ENCODE results near the gene UROC1. TPM values are rescaled to one million over a fixed set of nuclear protein-coding genes. Genes with fewer than 3 reads are reported as not detected.

UROC1 gene
- total and polyA plus RNA-seq, 4 donors = 0.01 to 0.21 (median 0.08) TPM

GRCh38 chr3:126518779-126519177, 1.2 kb upstream of the UROC1 start:
- Histone ChIP-seq H3K4me1 (ENCODE audit: control insufficient read depth in 5 of 5, insufficient read depth in 5 of 5, low read length in 5 of 5) (peaks cover 0 to under 1% (median 0%) of the 10 kb centered on the region in 5 donors), H3K9me3 (ENCODE audit: control insufficient read depth in 4 of 4, insufficient read depth in 3 of 4, low read length in 3 of 4) (no peaks in the 10 kb centered on the region), H3K9ac (ENCODE audit: insufficient read depth in 1 of 2, low read length in 2 of 2) (no peak overlapping the region), H3K27ac (ENCODE audit: low read depth in 1 of 2, low read length in 1 of 2) (no peak overlapping the region), H3K4me3 (no peak overlapping the region), H3K36me3 (ENCODE audit: control insufficient read depth in 4 of 4, insufficient read depth in 4 of 4, low read length in 4 of 4) (no peaks in the 10 kb centered on the region), H3K27me3 (ENCODE audit: control insufficient read depth in 3 of 3, insufficient read depth in 3 of 3, low read length in 2 of 3) (peaks cover 0 to 12% (median 12%) of the 10 kb centered on the region in 3 donors)
- ATAC-seq (ENCODE audit: insufficient read depth, low FRiP score) (no peak), DNase-seq (no peak)
- TF ChIP-seq CTCF (IDR thresholded peaks at IDR 0.05; ENCODE audit: control extremely low read depth, extremely low read depth) = no peak
- WGBS, 2 donors = 63 to 71% methylated on average over 4 of the region's 4 CpGs

- ATAC-seq (ENCODE audit: insufficient read depth, low FRiP score) = no peak
- no peak overlapping the region for H3K9ac ChIP-seq (ENCODE audit: insufficient read depth in 1 of 2, low read length in 2 of 2)
- 82 to 85% methylated on average over 14 to 15 of the region's 15 CpGs for WGBS, 2 donors
- peaks cover 0 to 7% (median 6%) of the 10 kb centered on the region in 3 donors for H3K27me3 ChIP-seq (ENCODE audit: control insufficient read depth in 3 of 3, insufficient read depth in 3 of 3, low read length in 2 of 3)
- no peak for DNase-seq
- no peaks in the 10 kb centered on the region for H3K9me3 ChIP-seq (ENCODE audit: control insufficient read depth in 4 of 4, insufficient read depth in 3 of 4, low read length in 3 of 4)
- H3K27ac ChIP-seq (ENCODE audit: low read depth in 1 of 2, low read length in 1 of 2) = no peak overlapping the region
- H3K36me3 ChIP-seq (ENCODE audit: control insufficient read depth in 4 of 4, insufficient read depth in 4 of 4, low read length in 4 of 4) = no peaks in the 10 kb centered on the region
- no peaks in the 10 kb centered on the region for H3K4me1 ChIP-seq (ENCODE audit: control insufficient read depth in 5 of 5, insufficient read depth in 5 of 5, low read length in 5 of 5)
- TF ChIP-seq CTCF (IDR thresholded peaks at IDR 0.05; ENCODE audit: control extremely low read depth, extremely low read depth) = no peak
- no peak overlapping the region for H3K4me3 ChIP-seq
These were observed 609 bp upstream of the UROC1 start for GRCh38 chr3:126517986-126518778.

- no peak overlapping the region for H3K27ac ChIP-seq (ENCODE audit: low read depth in 1 of 2, low read length in 1 of 2)
- ATAC-seq (ENCODE audit: insufficient read depth, low FRiP score) (no peak), DNase-seq (no peak)
- 83 to 90% methylated on average over 9 of the region's 9 CpGs for WGBS, 2 donors
- H3K36me3 ChIP-seq (ENCODE audit: control insufficient read depth in 4 of 4, insufficient read depth in 4 of 4, low read length in 4 of 4) = no peaks in the 10 kb centered on the region
- no peak overlapping the region for H3K9ac ChIP-seq (ENCODE audit: insufficient read depth in 1 of 2, low read length in 2 of 2)
- H3K27me3 ChIP-seq (ENCODE audit: control insufficient read depth in 3 of 3, insufficient read depth in 3 of 3, low read length in 2 of 3) = no peaks in the 10 kb centered on the region
- no peaks in the 10 kb centered on the region for H3K9me3 ChIP-seq (ENCODE audit: control insufficient read depth in 4 of 4, insufficient read depth in 3 of 4, low read length in 3 of 4)
- H3K4me3 ChIP-seq = no peak overlapping the region
- TF ChIP-seq CTCF (IDR thresholded peaks at IDR 0.05; ENCODE audit: control extremely low read depth, extremely low read depth) = no peak
- H3K4me1 ChIP-seq (ENCODE audit: control insufficient read depth in 5 of 5, insufficient read depth in 5 of 5, low read length in 5 of 5) = no peaks in the 10 kb centered on the region
These were observed 660 bp downstream of the UROC1 start for GRCh38 chr3:126516936-126517290.
